GM12878 (cell line): ENCODE measurements around the gene PGAM1. TPM values are rescaled to one million over a fixed set of nuclear protein-coding genes. Genes with fewer than 3 reads are reported as not detected.

Experiments
- ATAC-seq: fragments of 200-7000 bp; cut with Tn5 transposase; 3 replicates; pipeline ENCODE4 v1.9.1; 2020; ENCODE audit warnings: mild to moderate bottlenecking, moderate library complexity
- BruUV-seq: library from RNA; stranded (reverse); fragments of 400-500 nt; replicated peaks from 2 replicates; lab custom pipeline; 2021; lab: Mats Ljungman, UMichigan
- CTCF ChIA-PET: fragments of 300-600 bp; sonication (Branson Sonifier 250); formaldehyde crosslinking; extraction: SDS; loops from one replicate; lab custom pipeline; 2021; ENCODE audit warnings: inconsistent platforms; lab: Yijun Ruan, JAX
- POLR2A ChIA-PET: fragments of 350-600 bp; formaldehyde crosslinking; extraction: SDS; loops from one replicate; lab custom pipeline; 2021; ENCODE audit warnings: inconsistent platforms; lab: Charles Lee
- RAD21 ChIA-PET: fragments of 300-600 bp; sonication (Branson Sonifier 250); formaldehyde crosslinking; loops from one replicate; lab custom pipeline; 2023; ENCODE audit warnings: antibody characterized with exemption; ENCODE audit not compliant: unreplicated experiment; lab: Charles Lee
- SMC1A ChIA-PET: fragments of 300-600 bp; sonication (Branson Sonifier 250); formaldehyde crosslinking; loops from one replicate; lab custom pipeline; 2023; ENCODE audit not compliant: unreplicated experiment, uncharacterized antibody; lab: Charles Lee
- DNase-seq: peaks from one replicate; pipeline ENCODE4 v3.0.0-alpha.2; 2011; ENCODE audit warnings: low read depth, low spot score
- FAIRE-seq: peaks from 3 replicates; lab custom pipeline; 2011; peaks lifted over from hg19 to GRCh38; lab: Jason Lieb, UNC
- H2AFZ ChIP-seq: 2 replicates; pipeline ENCODE4 v1.6.0; 2011; ENCODE audit warnings: low read depth, low read length, control low read depth; ENCODE audit not compliant: control insufficient read depth
- H3K27ac ChIP-seq: 2 replicates; pipeline ENCODE4 v1.5.1; 2011; ENCODE audit warnings: control low read depth; ENCODE audit not compliant: control insufficient read depth, insufficient read depth
- H3K27me3 ChIP-seq, 2 experiments: replicated peaks in 1 of 2; 2 replicates each; pipeline versions ENCODE4 v1.6.0 to v1.6.1; 2011; ENCODE audit warnings: low read length in 1 of 2; ENCODE audit not compliant: control insufficient read depth in 2 of 2, insufficient read depth in 2 of 2
- H3K36me3 ChIP-seq, 2 experiments: 2 replicates each; pipeline ENCODE4 v1.5.1; 2011; ENCODE audit warnings: low read length in 1 of 2; ENCODE audit not compliant: control insufficient read depth in 2 of 2, insufficient read depth in 2 of 2
- H3K4me1 ChIP-seq: 2 replicates; pipeline ENCODE4 v1.6.1; 2011; ENCODE audit warnings: mild to moderate bottlenecking, low read length, moderate library complexity, mixed read lengths; ENCODE audit not compliant: control insufficient read depth, insufficient read depth
- H3K4me2 ChIP-seq: 2 replicates; pipeline ENCODE4 v1.6.0; 2011; ENCODE audit warnings: control low read depth; ENCODE audit not compliant: control insufficient read depth, insufficient read depth
- H3K4me3 ChIP-seq: fragments of 200-600 bp; sonication (generic); 2 replicates; pipeline ENCODE4 v1.5.1; 2016
- H3K79me2 ChIP-seq: 2 replicates; pipeline ENCODE4 v1.6.0; 2011; ENCODE audit warnings: low read length; ENCODE audit not compliant: control insufficient read depth, insufficient read depth
- H3K9ac ChIP-seq: 2 replicates; pipeline ENCODE4 v1.8.0; 2011; ENCODE audit warnings: low read length, control low read depth, mixed read lengths; ENCODE audit not compliant: control insufficient read depth, insufficient read depth
- H3K9me3 ChIP-seq: replicated peaks from 3 replicates; pipeline ENCODE4 v1.5.1; 2011; ENCODE audit warnings: mild to moderate bottlenecking, low read length; ENCODE audit not compliant: control insufficient read depth, insufficient read depth
- H4K20me1 ChIP-seq: 2 replicates; pipeline ENCODE4 v1.6.0; 2011; ENCODE audit not compliant: control insufficient read depth, insufficient read depth
- CHD1 ChIP-seq: IDR thresholded peaks from 2 replicates; pipeline ENCODE4 v1.6.1; 2012; ENCODE audit warnings: low read depth, low read length, improper control_type of control experiment
- EED ChIP-seq: sonication (generic); IDR thresholded peaks from 2 replicates; pipeline ENCODE4 v1.6.1; 2016; ENCODE audit warnings: antibody characterized with exemption, low read depth
- HCFC1 ChIP-seq: fragments of 150-350 bp; IDR thresholded peaks from 2 replicates; pipeline ENCODE4 v1.6.1; 2014; ENCODE audit warnings: low read length
- JUND ChIP-seq: IDR thresholded peaks from 2 replicates; pipeline ENCODE4 v1.6.1; 2012; ENCODE audit warnings: low read depth, mild to moderate bottlenecking, low read length, improper control_type of control experiment, moderate library complexity
- NBN ChIP-seq: fragments of 450-650 bp; IDR thresholded peaks from 2 replicates; pipeline ENCODE4 v1.6.1; 2016
- ZBED1 ChIP-seq: IDR thresholded peaks from 2 replicates; pipeline ENCODE4 v1.6.1; 2016; ENCODE audit warnings: borderline replicate concordance
- WGBS: methylation state at CpG from one replicate; pipeline ENCODE4 v1.1.6; 2016; ENCODE audit warnings: low lambda C conversion rate; ENCODE audit not compliant: insufficient replicate concordance, insufficient coverage; ENCODE audit errors: missing lambda C conversion rate; 5-methylcytosine and 5-hydroxymethylcytosine counted together
- in situ Hi-C: fragments of 300-500 bp; cut with MboI; formaldehyde crosslinking; loops from 9 replicates; pipeline ENCODE4 v1.14.3; 2018; ENCODE audit warnings: mixed read lengths
- intact Hi-C: fragments of 100-400 bp; cut with micrococcal nuclease; formaldehyde crosslinking; loops from one replicate; pipeline ENCODE4 v1.14.2; 2022; ENCODE audit not compliant: unreplicated experiment
- polyA plus RNA-seq, 11 experiments: library from polyadenylated mRNA; depleted of rRNA in 4 of 11; unstranded in 6 of 11; stranded (reverse) in 5 of 11; fragments of >200 nt; fragmentation: Nextera tagmentation in 4 of 11; fragmentation: Illumina TruSeq in 1 of 11; extraction: Ambion mirVana in 4 of 11; extraction: Trizol in 1 of 11; gene quantifications; 1 replicate in 1 of 11; 2 replicates in 10 of 11; pipeline versions ENCODE4 v1.2.1 to v1.2.3, GENCODE V29; 2011 to 2016; ENCODE audit warnings: inconsistent platforms in 2 of 11, missing spikeins in 2 of 11, low read depth in 1 of 11
- total RNA-seq, 4 experiments: library from RNA; depleted of rRNA in 3 of 4; stranded (reverse); fragments of >200 nt in 3 of 4; fragmentation: Illumina TruSeq in 1 of 4; extraction: Trizol in 1 of 4; gene quantifications; 2 replicates each; pipeline versions ENCODE4 v1.2.1 to v1.2.3, GENCODE V29; 2013 to 2021
- TF ChIP-seq, protein P1 (sequence below): fragments of 450-650 bp; IDR thresholded peaks from 2 replicates; pipeline ENCODE4 v1.6.1; 2018; ENCODE audit warnings: mild to moderate bottlenecking, low read depth, moderate library complexity; ENCODE audit not compliant: partially characterized antibody
- TF ChIP-seq, protein P2 (sequence below): IDR thresholded peaks from 2 replicates; pipeline ENCODE4 v1.6.1; 2012; ENCODE audit warnings: low read depth, low read length, improper control_type of control experiment
- TF ChIP-seq, protein P3 (sequence below): IDR thresholded peaks from 2 replicates; pipeline ENCODE4 v1.6.1; 2012; ENCODE audit warnings: low read depth, low read length, improper control_type of control experiment

PGAM1 gene
- total and polyA plus RNA-seq, 10 of the 15 experiments (the other 5 are each of a cell fraction or from before 2014, with no cell fraction given): 115 to 1,362 (median 744) TPM

DNA sequence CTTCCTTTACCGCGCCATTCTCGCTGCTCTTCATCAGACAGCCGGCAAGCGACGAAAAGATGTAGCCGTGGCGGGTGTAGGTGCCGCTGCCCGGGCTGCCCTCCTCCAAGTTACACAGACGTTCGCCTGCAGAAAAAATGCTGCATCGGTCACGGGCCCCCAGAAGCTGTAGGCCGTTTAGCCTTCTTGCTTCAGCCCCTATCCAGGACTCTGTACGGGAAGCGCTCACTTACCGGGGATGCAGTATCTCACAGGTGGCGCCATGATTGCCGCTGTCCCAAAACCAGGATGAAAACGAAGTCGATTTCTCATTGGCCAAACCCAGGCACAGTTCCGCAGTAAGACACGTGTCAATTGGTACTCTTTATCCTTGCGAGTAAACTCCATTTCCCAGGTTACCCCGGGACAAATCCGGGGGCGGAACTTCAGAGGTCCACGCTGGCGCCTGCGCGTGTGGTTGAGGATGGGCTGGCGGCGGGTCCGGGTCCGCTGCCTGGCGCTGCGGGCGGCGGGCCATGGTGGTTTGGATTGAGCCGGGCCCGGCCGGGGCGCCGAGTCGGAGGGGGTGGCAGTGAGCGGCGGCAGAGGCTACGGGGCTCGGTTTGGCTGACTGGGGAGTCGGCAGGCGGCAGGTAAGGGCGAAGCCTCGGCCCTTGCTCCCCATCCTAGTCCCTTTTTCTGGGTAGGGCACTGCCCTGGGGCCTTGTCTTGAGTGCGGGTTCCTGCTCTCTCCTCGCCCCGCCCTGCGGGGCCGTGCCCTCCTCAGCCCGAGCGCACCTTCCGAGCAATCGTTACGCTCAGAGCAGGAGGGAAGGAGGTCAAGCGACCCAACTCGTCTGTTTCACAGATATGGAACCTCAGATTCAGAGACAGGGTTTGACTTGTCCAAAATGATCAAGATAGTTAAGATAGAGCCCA lies 20.0 kb downstream of the PGAM1 start, which contains the start of the genes EXOSC1 and ZDHHC16 (continued):
- TF ChIP-seq, protein P1, sequence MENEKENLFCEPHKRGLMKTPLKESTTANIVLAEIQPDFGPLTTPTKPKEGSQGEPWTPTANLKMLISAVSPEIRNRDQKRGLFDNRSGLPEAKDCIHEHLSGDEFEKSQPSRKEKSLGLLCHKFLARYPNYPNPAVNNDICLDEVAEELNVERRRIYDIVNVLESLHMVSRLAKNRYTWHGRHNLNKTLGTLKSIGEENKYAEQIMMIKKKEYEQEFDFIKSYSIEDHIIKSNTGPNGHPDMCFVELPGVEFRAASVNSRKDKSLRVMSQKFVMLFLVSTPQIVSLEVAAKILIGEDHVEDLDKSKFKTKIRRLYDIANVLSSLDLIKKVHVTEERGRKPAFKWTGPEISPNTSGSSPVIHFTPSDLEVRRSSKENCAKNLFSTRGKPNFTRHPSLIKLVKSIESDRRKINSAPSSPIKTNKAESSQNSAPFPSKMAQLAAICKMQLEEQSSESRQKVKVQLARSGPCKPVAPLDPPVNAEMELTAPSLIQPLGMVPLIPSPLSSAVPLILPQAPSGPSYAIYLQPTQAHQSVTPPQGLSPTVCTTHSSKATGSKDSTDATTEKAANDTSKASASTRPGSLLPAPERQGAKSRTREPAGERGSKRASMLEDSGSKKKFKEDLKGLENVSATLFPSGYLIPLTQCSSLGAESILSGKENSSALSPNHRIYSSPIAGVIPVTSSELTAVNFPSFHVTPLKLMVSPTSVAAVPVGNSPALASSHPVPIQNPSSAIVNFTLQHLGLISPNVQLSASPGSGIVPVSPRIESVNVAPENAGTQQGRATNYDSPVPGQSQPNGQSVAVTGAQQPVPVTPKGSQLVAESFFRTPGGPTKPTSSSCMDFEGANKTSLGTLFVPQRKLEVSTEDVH: no peak
- TF ChIP-seq CHD1: no peak
- TF ChIP-seq, protein P2, sequence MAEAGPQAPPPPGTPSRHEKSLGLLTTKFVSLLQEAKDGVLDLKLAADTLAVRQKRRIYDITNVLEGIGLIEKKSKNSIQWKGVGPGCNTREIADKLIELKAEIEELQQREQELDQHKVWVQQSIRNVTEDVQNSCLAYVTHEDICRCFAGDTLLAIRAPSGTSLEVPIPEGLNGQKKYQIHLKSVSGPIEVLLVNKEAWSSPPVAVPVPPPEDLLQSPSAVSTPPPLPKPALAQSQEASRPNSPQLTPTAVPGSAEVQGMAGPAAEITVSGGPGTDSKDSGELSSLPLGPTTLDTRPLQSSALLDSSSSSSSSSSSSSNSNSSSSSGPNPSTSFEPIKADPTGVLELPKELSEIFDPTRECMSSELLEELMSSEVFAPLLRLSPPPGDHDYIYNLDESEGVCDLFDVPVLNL: no peak
- TF ChIP-seq, protein P3, sequence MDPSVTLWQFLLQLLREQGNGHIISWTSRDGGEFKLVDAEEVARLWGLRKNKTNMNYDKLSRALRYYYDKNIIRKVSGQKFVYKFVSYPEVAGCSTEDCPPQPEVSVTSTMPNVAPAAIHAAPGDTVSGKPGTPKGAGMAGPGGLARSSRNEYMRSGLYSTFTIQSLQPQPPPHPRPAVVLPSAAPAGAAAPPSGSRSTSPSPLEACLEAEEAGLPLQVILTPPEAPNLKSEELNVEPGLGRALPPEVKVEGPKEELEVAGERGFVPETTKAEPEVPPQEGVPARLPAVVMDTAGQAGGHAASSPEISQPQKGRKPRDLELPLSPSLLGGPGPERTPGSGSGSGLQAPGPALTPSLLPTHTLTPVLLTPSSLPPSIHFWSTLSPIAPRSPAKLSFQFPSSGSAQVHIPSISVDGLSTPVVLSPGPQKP: 0 out of 2 replicates have a peak, but pooled peaks have one; percentile 43
- peak; percentile 92 for TF ChIP-seq HCFC1

DNA sequence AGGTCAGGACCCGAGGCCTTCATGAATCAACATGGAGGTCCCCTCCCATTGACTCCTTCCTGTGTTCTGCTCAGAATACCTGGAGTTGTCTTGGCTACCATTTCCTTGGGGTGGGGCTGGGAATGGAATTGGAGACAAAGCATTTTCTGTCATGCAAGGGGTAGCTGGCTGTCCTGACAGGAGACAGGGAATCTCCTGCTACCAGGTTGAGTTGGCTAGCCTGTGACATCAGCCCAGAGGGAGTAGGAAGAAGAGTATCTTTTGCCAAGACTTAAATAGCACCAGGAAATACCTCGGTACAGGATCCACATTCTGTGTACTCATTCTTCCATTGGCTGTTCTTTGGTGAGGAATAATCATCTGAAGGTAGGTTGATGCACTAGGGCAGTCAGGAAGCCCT lies 24.8 kb downstream of the PGAM1 start:
- intact Hi-C loops (no loop called here), in situ Hi-C loops (no loop called here)
- H3K79me2 ChIP-seq: peaks cover 17% of the 10 kb centered on the region
- H3K9me3 ChIP-seq: no peaks in the 10 kb centered on the region
- peaks cover 1 to 10% of the 10 kb centered on the region in 2 experiments; a peak in 3 of 4 replicates for H3K36me3 ChIP-seq
- ChIA-PET RAD21 (no interaction called here), CTCF (no interaction called here), SMC1A (no interaction called here), POLR2A (no interaction called here)
- H3K9ac ChIP-seq: no peak overlapping the region
- no peak overlapping the region for H3K27ac ChIP-seq
- WGBS: 73% methylated on average over 2 of the region's 2 CpGs
- no peak overlapping the region for H2AFZ ChIP-seq
- TF ChIP-seq ZBED1 (no peak), JUND (no peak), EED (no peak), NBN (no peak)
- TF ChIP-seq, protein P3: no peak
- TF ChIP-seq, protein P2: no peak
- H3K4me3 ChIP-seq: no peak overlapping the region
- BruUV-seq: no TSS peak
- H3K27me3 ChIP-seq: no peaks in the 10 kb centered on the region
- no peak overlapping the region for H3K4me2 ChIP-seq
- DNase-seq: no peak
- H3K4me1 ChIP-seq: peaks cover 8% of the 10 kb centered on the region
- H4K20me1 ChIP-seq: no peaks in the 10 kb centered on the region
- no peak for FAIRE-seq
- no peak for ATAC-seq
